ENCODE data around the gene RXYLT1.

DNA sequence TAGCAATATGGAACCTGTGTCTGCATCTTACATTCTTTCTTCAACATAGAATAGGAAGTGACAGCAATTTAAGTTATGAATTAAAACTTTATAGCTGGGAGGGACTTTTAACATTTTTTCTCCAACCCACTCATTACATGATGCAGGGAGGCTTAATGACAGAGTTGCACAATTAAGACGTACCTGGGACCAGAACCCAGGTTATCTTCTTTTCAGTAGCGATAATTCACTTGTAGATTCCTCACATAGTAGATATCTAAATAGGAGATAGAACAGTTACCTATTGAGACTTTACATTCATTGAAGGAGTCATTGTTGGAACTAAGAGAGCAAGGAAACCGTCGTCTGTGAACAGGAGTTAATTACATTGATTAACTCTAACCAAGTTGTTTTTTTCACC, 69.9 kb downstream of the RXYLT1 start:
- TF ChIP-seq, protein P1, sequence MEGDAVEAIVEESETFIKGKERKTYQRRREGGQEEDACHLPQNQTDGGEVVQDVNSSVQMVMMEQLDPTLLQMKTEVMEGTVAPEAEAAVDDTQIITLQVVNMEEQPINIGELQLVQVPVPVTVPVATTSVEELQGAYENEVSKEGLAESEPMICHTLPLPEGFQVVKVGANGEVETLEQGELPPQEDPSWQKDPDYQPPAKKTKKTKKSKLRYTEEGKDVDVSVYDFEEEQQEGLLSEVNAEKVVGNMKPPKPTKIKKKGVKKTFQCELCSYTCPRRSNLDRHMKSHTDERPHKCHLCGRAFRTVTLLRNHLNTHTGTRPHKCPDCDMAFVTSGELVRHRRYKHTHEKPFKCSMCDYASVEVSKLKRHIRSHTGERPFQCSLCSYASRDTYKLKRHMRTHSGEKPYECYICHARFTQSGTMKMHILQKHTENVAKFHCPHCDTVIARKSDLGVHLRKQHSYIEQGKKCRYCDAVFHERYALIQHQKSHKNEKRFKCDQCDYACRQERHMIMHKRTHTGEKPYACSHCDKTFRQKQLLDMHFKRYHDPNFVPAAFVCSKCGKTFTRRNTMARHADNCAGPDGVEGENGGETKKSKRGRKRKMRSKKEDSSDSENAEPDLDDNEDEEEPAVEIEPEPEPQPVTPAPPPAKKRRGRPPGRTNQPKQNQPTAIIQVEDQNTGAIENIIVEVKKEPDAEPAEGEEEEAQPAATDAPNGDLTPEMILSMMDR (IDR thresholded peaks at IDR 0.05): no peak
- no peak for TF ChIP-seq POLR2A (IDR thresholded peaks at IDR 0.05)
